ENCODE results near the gene SBNO2. TPM values are rescaled to one million over a fixed set of nuclear protein-coding genes. Genes with fewer than 3 reads are reported as not detected.

Gene SBNO2
- total RNA-seq, 2 donors from 2014 or later = 63.5 to 71.0 TPM

- intact Hi-C loops (cut with DNase I) = no loop called here
- DNase-seq (ENCODE audit: low spot score) = no peak
Measured at GRCh38 chr19:1146858-1147780, 26.9 kb downstream of the SBNO2 start.

- DNase-seq (ENCODE audit: low spot score) = no peak
- intact Hi-C loops (cut with DNase I) = no loop called here
Measured at GRCh38 chr19:1146412-1146699, 27.7 kb downstream of the SBNO2 start.

- DNase-seq (ENCODE audit: low spot score) = no peak
- intact Hi-C loops (cut with DNase I) = no loop called here
Measured at GRCh38 chr19:1145635-1146411, 28.2 kb downstream of the SBNO2 start.

- intact Hi-C loops (cut with DNase I) = no loop called here
- no peak for DNase-seq (ENCODE audit: low spot score)
Measured at GRCh38 chr19:1144741-1145140, 29.3 kb downstream of the SBNO2 start.

- no peak for DNase-seq (ENCODE audit: low spot score)
- intact Hi-C loops (cut with DNase I) = no loop called here
Measured at GRCh38 chr19:1143828-1144399, 30.2 kb downstream of the SBNO2 start.

GRCh38 chr19:1141944-1142343 lies 32.1 kb downstream of the SBNO2 start:
- intact Hi-C loops (cut with DNase I) = no loop called here
- no peak for DNase-seq (ENCODE audit: low spot score)

GRCh38 chr19:1140272-1141027 lies 33.6 kb downstream of the SBNO2 start:
- no peak for DNase-seq (ENCODE audit: low spot score)
- intact Hi-C loops (cut with DNase I) = no loop called here

- intact Hi-C loops (cut with DNase I) = no loop called here
- DNase-seq (ENCODE audit: low spot score) = no peak
Measured at GRCh38 chr19:1139126-1139525, 34.9 kb downstream of the SBNO2 start.

GRCh38 chr19:1138121-1138520 lies 35.9 kb downstream of the SBNO2 start:
- intact Hi-C loops (cut with DNase I) = no loop called here

GRCh38 chr19:1136621-1137317 lies 37.3 kb downstream of the SBNO2 start:
- intact Hi-C loops (cut with DNase I) = no loop called here
- no peak for DNase-seq (ENCODE audit: low spot score)

More at GRCh38 chr19:1138121-1138520, 35.9 kb downstream of the SBNO2 start:
- no peak for DNase-seq (ENCODE audit: low spot score)

- no peak for DNase-seq (ENCODE audit: low spot score)
- intact Hi-C loops (cut with DNase I) = no loop called here
Measured at GRCh38 chr19:1136201-1136600, 37.9 kb downstream of the SBNO2 start.

- DNase-seq (ENCODE audit: low spot score) = no peak
- intact Hi-C loops (cut with DNase I) = loop anchor here in 1 of 2 donors (2.0 kb wide), 1 partner anchor 15 kb away; no protein-coding TSS in a partner anchor
Measured at GRCh38 chr19:1135454-1135853, 38.6 kb downstream of the SBNO2 start.

- DNase-seq (ENCODE audit: low spot score) = no peak
- intact Hi-C loops (cut with DNase I) = loop anchor here in 1 of 2 donors (2.0 to 5.0 kb wide), 2 partner anchors 16 to 38 kb away; partner anchors contain the start of gene SBNO2
Measured at GRCh38 chr19:1134431-1134830, 39.6 kb downstream of the SBNO2 start.

- no peak for DNase-seq (ENCODE audit: low spot score)
- intact Hi-C loops (cut with DNase I) = loop anchor here in 1 of 2 donors (5.0 kb wide), 1 partner anchor 39 kb away; the partner anchor contains the start of gene SBNO2
Measured at GRCh38 chr19:1133471-1133929, 40.6 kb downstream of the SBNO2 start.

- DNase-seq (ENCODE audit: low spot score) = no peak
- intact Hi-C loops (cut with DNase I) = loop anchor here in 1 of 2 donors (5.0 kb wide), 1 partner anchor 40 kb away; the partner anchor contains the start of gene SBNO2
Measured at GRCh38 chr19:1132552-1133383, 41.3 kb downstream of the SBNO2 start.

- DNase-seq (ENCODE audit: low spot score) = peak; percentile 99
- intact Hi-C loops (cut with DNase I) = loop anchor here in 1 of 2 donors (5.0 kb wide), 1 partner anchor 40 kb away; the partner anchor contains the start of gene SBNO2
Measured at GRCh38 chr19:1131718-1132551, 42.1 kb downstream of the SBNO2 start.

All from posterior vena cava (tissue), 2 donors.